HFF-Myc (cell line): ENCODE results near the gene CTBP2.

Experiments
- DNase-seq: peaks from one replicate; pipeline ENCODE4 v3.0.0-alpha.2; 2011; ENCODE audit warnings: low read depth; ENCODE audit errors: extremely low read depth
- H3K4me3 ChIP-seq: replicated peaks from 2 replicates; pipeline ENCODE4 v1.5.1; 2011; ENCODE audit warnings: low read depth, mild to moderate bottlenecking, control low read depth, low read length
- TF ChIP-seq, protein P1 (sequence below): IDR thresholded peaks from 2 replicates; pipeline ENCODE4 v1.5.1; 2012; ENCODE audit warnings: mild to moderate bottlenecking, low read depth, low read length, control low read depth; ENCODE audit errors: missing control alignments

Gene CTBP2

DNA sequence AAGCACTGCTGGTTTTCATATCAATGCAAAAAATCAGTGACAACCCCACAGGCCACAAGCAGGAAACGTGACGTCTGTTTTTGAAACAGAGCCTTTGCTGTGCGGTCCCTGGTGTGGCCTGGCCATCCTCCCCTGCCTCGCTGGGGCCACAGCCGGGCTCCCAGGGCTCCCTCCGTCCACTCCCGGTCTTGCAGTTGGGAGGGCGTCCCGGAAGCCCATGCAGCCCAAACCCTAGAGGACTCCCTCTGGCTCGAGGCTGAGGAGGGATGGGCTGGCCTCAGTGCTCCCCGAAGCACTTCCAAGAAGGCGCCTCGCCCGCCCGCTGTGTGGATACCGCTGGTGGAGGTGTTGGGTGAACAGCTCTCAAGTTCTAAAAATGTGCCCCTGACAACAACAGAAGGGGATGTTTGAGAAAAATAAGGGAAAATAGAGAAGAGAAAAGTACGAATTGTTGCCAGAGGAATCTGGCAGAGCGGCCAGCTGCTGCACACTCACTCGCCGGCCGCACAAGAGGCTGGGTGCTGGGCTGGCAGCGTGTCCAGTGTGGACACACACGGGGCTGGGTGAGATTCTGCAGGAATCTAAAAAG, 144.9 kb downstream of the CTBP2 start:
- TF ChIP-seq, protein P1, sequence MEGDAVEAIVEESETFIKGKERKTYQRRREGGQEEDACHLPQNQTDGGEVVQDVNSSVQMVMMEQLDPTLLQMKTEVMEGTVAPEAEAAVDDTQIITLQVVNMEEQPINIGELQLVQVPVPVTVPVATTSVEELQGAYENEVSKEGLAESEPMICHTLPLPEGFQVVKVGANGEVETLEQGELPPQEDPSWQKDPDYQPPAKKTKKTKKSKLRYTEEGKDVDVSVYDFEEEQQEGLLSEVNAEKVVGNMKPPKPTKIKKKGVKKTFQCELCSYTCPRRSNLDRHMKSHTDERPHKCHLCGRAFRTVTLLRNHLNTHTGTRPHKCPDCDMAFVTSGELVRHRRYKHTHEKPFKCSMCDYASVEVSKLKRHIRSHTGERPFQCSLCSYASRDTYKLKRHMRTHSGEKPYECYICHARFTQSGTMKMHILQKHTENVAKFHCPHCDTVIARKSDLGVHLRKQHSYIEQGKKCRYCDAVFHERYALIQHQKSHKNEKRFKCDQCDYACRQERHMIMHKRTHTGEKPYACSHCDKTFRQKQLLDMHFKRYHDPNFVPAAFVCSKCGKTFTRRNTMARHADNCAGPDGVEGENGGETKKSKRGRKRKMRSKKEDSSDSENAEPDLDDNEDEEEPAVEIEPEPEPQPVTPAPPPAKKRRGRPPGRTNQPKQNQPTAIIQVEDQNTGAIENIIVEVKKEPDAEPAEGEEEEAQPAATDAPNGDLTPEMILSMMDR, result no peak
- DNase-seq, result no peak
- no peak overlapping the region for H3K4me3 ChIP-seq

DNA sequence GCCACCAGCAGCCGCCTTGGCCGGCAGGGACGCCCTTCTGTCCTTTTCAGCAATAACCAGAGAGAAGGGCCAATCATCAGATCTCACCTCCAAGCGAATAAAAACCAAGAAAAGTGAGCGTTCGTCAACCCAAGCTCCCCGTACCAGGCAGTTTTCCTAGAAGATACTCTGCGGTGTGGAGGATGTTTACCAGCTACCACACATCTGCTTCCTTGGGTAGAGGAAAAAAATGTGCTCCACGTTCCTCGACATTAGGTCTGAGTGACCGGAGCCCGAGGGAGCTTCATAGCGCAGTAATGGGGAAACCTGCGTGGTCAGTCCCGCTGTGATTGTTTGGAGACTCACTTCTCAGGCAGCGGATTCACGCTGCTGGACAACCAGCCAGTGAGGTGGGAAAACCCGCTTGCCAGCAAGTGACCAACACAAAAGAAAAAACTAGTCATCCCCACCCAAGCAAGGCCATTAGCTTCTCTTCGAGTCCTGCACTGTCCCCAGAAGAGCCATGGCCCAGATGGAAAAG, 145.5 kb downstream of the CTBP2 start:
- no peak for DNase-seq
- H3K4me3 ChIP-seq, result no peak overlapping the region
- TF ChIP-seq, protein P1, result no peak

DNA sequence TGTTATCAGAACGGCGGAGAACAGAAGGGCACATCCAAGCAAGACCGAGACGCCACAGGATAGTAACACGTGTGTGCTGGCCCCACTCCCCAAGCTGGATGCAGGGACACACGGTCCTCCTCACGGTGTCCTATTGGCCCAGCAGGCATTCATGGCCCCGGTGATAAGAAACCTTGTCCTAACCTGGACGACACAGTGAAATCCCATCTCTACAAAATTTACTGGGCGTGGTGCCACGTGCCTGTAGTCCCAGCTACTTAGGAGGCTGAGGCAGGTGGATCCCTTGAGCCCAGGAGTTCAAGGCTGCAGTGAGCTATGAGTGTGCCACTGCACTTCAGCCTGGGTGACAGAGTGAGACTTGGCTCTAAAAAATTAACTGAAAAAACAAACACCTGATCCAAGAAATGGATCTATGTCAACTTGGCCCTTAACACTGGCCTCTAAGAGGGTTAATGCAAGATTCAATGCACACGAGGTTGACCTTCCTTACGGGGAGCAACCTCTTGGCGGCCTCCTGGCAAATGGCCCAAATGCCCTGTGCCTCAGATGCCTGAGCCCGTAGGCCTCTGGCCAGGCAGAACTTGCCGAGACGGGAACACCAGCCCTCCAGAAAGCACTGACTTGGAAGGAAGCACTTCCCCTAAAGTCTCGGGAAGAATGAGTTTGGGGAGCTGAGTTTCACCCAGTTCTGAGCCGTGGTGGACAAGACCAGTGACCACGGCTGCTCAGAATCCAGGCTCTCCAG, 146.1 kb downstream of the CTBP2 start:
- no peak for DNase-seq
- TF ChIP-seq, protein P1, result no peak
- H3K4me3 ChIP-seq, result no peak overlapping the region

DNA sequence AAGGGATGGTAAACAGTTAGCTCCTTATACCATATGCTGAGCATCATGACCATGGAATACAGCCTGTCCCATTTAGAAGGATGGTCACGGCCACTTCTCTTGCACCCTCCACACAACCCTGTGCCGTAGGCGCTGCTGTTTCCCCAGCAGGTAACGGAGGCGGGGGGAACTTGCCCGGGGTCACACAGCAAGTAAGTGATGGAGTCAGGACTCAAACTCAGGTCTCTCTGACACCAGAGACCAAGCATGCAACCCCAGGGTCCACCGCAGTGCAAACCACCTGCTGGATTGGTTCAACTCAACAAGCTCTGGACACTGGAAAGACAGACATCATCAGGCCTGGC, 146.9 kb downstream of the CTBP2 start:
- TF ChIP-seq, protein P1, result no peak
- no peak for DNase-seq
- H3K4me3 ChIP-seq, result no peak overlapping the region

DNA sequence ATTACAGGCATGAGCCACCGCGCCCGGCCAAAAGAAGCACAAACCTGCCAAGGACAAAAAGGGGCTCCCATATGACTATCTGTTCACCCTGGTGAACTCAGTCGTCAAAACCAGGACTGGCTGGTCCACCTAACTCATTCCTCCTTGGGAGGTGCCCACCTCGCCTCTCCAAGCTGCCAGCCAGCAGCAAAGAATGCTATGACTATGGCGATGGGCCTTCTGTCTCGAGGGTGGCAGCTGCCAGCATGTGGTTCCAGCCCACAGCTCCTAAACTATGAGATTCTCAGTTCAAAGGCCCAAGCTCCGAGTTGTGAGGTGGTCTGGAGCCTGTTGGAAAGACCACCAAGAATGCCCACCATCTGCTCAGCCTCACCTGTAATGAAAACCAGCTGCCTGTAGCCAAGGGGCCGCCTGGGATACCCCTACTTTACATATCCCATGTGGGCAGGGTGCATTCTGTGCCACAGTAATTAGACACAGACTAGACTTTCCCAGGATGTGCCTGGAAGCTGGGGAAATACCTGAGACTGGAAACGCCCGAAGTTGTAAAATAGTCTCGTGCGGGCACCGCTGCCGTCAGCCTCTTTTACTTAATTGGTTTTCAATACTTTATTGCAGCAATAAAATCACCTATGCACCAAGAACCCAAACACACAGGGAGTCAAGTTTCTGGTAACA, 147.4 kb downstream of the CTBP2 start:
- DNase-seq, result no peak
- TF ChIP-seq, protein P1, result no peak
- H3K4me3 ChIP-seq, result no peak overlapping the region

DNA sequence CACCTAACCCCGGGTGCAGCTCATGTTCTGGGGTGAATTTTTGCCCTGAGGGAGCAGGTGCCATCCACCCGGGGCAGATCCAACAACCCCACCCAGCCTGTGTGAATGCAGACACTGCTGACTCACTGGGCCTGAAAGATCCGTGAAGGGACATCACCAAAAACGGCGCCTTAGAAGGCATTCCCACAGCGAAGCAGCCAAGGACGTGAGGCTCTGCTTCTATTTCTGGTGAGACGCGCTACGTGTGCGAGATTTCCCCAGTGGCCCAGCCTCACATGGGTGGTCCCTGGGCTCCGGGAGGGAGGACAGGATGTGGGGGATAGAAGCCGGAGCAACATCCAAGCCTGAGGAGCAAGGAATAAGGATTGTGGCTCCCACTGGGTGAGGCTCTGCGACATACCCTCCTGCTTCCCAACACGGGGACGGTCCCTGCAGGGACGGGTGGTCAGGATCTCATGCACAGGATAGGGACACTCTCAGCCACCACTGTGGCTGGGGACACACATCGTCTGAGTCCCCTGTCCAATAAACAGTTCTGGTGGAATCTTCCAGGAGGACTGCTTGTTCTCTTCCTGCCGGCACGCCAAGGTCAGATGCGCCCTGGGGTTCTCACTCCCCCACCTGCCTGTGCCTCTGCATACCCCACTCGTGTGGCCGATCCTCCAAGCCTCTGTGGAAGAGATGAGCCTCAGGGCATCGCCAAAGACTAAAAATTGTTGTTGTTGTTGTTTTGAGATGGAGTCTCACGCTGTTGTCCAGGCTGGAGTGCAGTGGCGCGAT, 148.2 kb downstream of the CTBP2 start:
- no peak for DNase-seq
- no peak overlapping the region for H3K4me3 ChIP-seq
- TF ChIP-seq, protein P1, result no peak
